GM23338 (cell line): ENCODE data around the gene SLC6A3. TPM values are rescaled to one million over a fixed set of nuclear protein-coding genes. Genes with fewer than 3 reads are reported as not detected.

Experiments used
- ATAC-seq: fragments of 200-7000 bp; cut with Tn5 transposase; 3 replicates; pipeline ENCODE4 v1.9.1; 2020
- DNase-seq: peaks from one replicate; pipeline ENCODE4 v3.0.0-alpha.2; 2015; ENCODE audit warnings: low spot score
- H2AFZ ChIP-seq: fragments of 200-600 bp; sonication (generic); 2 replicates; pipeline ENCODE4 v1.8.0; 2016; ENCODE audit warnings: antibody characterized with exemption, mild to moderate bottlenecking, moderate library complexity
- H3F3A ChIP-seq: fragments of 200-600 bp; sonication (generic); replicated peaks from 2 replicates; pipeline ENCODE4 v1.8.0; 2017; ENCODE audit warnings: antibody characterized with exemption, mixed run types, low read depth
- H3K27ac ChIP-seq: fragments of 200-600 bp; sonication (generic); 2 replicates; pipeline ENCODE4 v1.6.1; 2016; ENCODE audit warnings: low read depth
- H3K27me3 ChIP-seq: fragments of 200-600 bp; sonication (generic); 2 replicates; pipeline ENCODE4 v1.8.0; 2016; ENCODE audit warnings: mild to moderate bottlenecking, mixed run types, moderate library complexity; ENCODE audit not compliant: insufficient read depth
- H3K36me3 ChIP-seq: fragments of 200-600 bp; sonication (generic); 2 replicates; pipeline ENCODE4 v1.8.0; 2016; ENCODE audit warnings: mild to moderate bottlenecking; ENCODE audit not compliant: insufficient read depth
- H3K4me1 ChIP-seq: fragments of 200-600 bp; sonication (generic); 2 replicates; pipeline ENCODE4 v1.8.0; 2016; ENCODE audit warnings: mild to moderate bottlenecking, moderate library complexity; ENCODE audit not compliant: insufficient read depth
- H3K4me2 ChIP-seq: fragments of 200-600 bp; sonication (generic); 2 replicates; pipeline ENCODE4 v1.7.1; 2017; ENCODE audit warnings: mixed run types
- H3K4me3 ChIP-seq: fragments of 200-600 bp; sonication (generic); 2 replicates; pipeline ENCODE4 v1.6.1; 2016; ENCODE audit warnings: mixed run types
- H3K79me2 ChIP-seq: fragments of 200-600 bp; sonication (generic); replicated peaks from 2 replicates; pipeline ENCODE4 v1.8.0; 2017; ENCODE audit warnings: mild to moderate bottlenecking; ENCODE audit not compliant: insufficient read depth
- H3K9me2 ChIP-seq: fragments of 200-600 bp; sonication (generic); 2 replicates; pipeline ENCODE4 v1.8.0; 2017; ENCODE audit not compliant: insufficient read depth
- H4K20me1 ChIP-seq: fragments of 200-600 bp; sonication (generic); replicated peaks from 2 replicates; pipeline ENCODE4 v1.8.0; 2017; ENCODE audit warnings: mild to moderate bottlenecking; ENCODE audit not compliant: insufficient read depth
- H3K27ac Mint-ChIP-seq: 2 replicates; pipeline ENCODE4 v1.8.0; 2020; ENCODE audit warnings: inconsistent platforms, mild to moderate bottlenecking, moderate library complexity, mixed read lengths
- H3K27me3 Mint-ChIP-seq: 3 replicates; pipeline ENCODE4 v1.8.0; 2022; ENCODE audit warnings: low read depth, mild to moderate bottlenecking, moderate library complexity, mixed read lengths, inconsistent platforms; ENCODE audit not compliant: insufficient read depth, poor library complexity
- H3K36me3 Mint-ChIP-seq: 3 replicates; pipeline ENCODE4 v1.8.0; 2021; ENCODE audit warnings: low read depth, mild to moderate bottlenecking, inconsistent platforms, moderate library complexity, mixed read lengths
- H3K4me1 Mint-ChIP-seq: 3 replicates; pipeline ENCODE4 v1.8.0; 2020; ENCODE audit warnings: mild to moderate bottlenecking, inconsistent platforms, mixed read lengths
- H3K4me3 Mint-ChIP-seq: 3 replicates; pipeline ENCODE4 v1.8.0; 2021; ENCODE audit warnings: moderate library complexity, mild to moderate bottlenecking, inconsistent platforms, mixed read lengths
- H3K9me3 Mint-ChIP-seq: 3 replicates; pipeline ENCODE4 v1.8.0; 2020; ENCODE audit warnings: moderate library complexity, mild to moderate bottlenecking, inconsistent platforms, mixed read lengths
- CREB1 ChIP-seq: fragments of 250-450 bp; sonication (Bioruptor Pico); IDR thresholded peaks from 2 replicates; pipeline ENCODE4 v1.5.0; 2020; ENCODE audit warnings: low read depth, mild to moderate bottlenecking, moderate library complexity
- EZH2 ChIP-seq: fragments of 200-600 bp; sonication (generic); IDR thresholded peaks from one replicate; pipeline ENCODE4 v1.8.0; 2017; ENCODE audit warnings: antibody characterized with exemption, mild to moderate bottlenecking, low read depth; ENCODE audit not compliant: unreplicated experiment
- NANOG ChIP-seq: IDR thresholded peaks from 2 replicates; pipeline ENCODE4 v1.6.1; 2016; ENCODE audit warnings: antibody characterized with exemption, borderline replicate concordance
- POLR2AphosphoS5 ChIP-seq: IDR thresholded peaks from 2 replicates; pipeline ENCODE4 v1.6.1; 2016; ENCODE audit warnings: antibody characterized with exemption, low read depth
- REST ChIP-seq: IDR thresholded peaks from one replicate; pipeline ENCODE4 v1.6.1; 2018; ENCODE audit warnings: antibody characterized with exemption; ENCODE audit not compliant: unreplicated experiment
- STAT1 ChIP-seq: IDR thresholded peaks from one replicate; pipeline ENCODE4 v1.6.1; 2016; ENCODE audit warnings: antibody characterized with exemption; ENCODE audit not compliant: unreplicated experiment
- ZNF331 ChIP-seq: fragments of 250-450 bp; sonication (Bioruptor Pico); IDR thresholded peaks from 2 replicates; pipeline ENCODE4 v1.5.0; 2020; ENCODE audit warnings: low read depth, mild to moderate bottlenecking, moderate library complexity
- polyA plus RNA-seq: library from polyadenylated mRNA; unstranded; fragments of >200 nt; fragmentation: Nextera tagmentation; extraction: Ambion mirVana; gene quantifications from 2 replicates; pipeline ENCODE4 v1.2.1, GENCODE V29; 2016
- total RNA-seq: library from RNA; depleted of rRNA; stranded (reverse); fragments of >200 nt; shearing (Covaris generic); gene quantifications from 2 replicates; pipeline ENCODE4 v1.2.3, GENCODE V29; 2014
- TF ChIP-seq, protein P1 (sequence below), 2 experiments: fragments of 200-600 bp in 1 of 2; sonication (generic) in 1 of 2; conservative IDR thresholded peaks; 2 replicates each; pipeline versions ENCODE4 v1.5.1 to v1.6.1; 2016 to 2017; ENCODE audit warnings: antibody characterized with exemption in 2 of 2, low read depth in 2 of 2, mild to moderate bottlenecking in 2 of 2, moderate library complexity in 1 of 2

The SLC6A3 gene
- total and polyA plus RNA-seq, 2 experiments from 2014 or later = 0.76 to 1.0 TPM

GRCh38 chr5:1468629-1469527 lies 23.6 kb upstream of the SLC6A3 start:
- Histone ChIP-seq H3K36me3 (peaks cover 22% of the 10 kb centered on the region), H2AFZ (no peak overlapping the region), H3F3A (peaks cover 29% of the 10 kb centered on the region), H3K4me1 (no peaks in the 10 kb centered on the region), H3K79me2 (no peaks in the 10 kb centered on the region), H3K4me2 (no peak overlapping the region), H3K4me3 (no peak overlapping the region), H3K27me3 (no peaks in the 10 kb centered on the region), H4K20me1 (peaks cover 3% of the 10 kb centered on the region; the same call in 1 of the 2 replicates), H3K27ac (peak overlapping the region; percentile 50; the same call in 1 of the 2 replicates), H3K9me2 (no peaks in the 10 kb centered on the region)
- Mint-ChIP-seq H3K4me1 (no peaks in the 10 kb centered on the region; the same call in 2 of the 3 replicates), H3K27me3 (peaks cover 33% of the 10 kb centered on the region), H3K27ac (no peak overlapping the region; the same call in 1 of the 2 replicates), H3K4me3 (no peak overlapping the region), H3K36me3 (peaks cover 87% of the 10 kb centered on the region), H3K9me3 (peaks cover 20% of the 10 kb centered on the region)
- no peak for DNase-seq
- ATAC-seq = peak; percentile 41
- TF ChIP-seq, protein P1, sequence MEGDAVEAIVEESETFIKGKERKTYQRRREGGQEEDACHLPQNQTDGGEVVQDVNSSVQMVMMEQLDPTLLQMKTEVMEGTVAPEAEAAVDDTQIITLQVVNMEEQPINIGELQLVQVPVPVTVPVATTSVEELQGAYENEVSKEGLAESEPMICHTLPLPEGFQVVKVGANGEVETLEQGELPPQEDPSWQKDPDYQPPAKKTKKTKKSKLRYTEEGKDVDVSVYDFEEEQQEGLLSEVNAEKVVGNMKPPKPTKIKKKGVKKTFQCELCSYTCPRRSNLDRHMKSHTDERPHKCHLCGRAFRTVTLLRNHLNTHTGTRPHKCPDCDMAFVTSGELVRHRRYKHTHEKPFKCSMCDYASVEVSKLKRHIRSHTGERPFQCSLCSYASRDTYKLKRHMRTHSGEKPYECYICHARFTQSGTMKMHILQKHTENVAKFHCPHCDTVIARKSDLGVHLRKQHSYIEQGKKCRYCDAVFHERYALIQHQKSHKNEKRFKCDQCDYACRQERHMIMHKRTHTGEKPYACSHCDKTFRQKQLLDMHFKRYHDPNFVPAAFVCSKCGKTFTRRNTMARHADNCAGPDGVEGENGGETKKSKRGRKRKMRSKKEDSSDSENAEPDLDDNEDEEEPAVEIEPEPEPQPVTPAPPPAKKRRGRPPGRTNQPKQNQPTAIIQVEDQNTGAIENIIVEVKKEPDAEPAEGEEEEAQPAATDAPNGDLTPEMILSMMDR (conservative IDR thresholded peaks at IDR 0.05; ENCODE audit: low read depth in 2 of 2) = peak in 1 of 2 experiments; percentile 32; a peak in 2 of 4 replicates
- TF ChIP-seq NANOG = no peak
- no peak for TF ChIP-seq EZH2
- TF ChIP-seq POLR2AphosphoS5 = no peak; the same call in none of the 2 replicates
- TF ChIP-seq CREB1 (CRISPR knock-in tag) = no peak
- TF ChIP-seq STAT1 = no peak
- no peak for TF ChIP-seq ZNF331 (CRISPR knock-in tag)
- no peak for TF ChIP-seq REST

GRCh38 chr5:1468247-1468612 lies 23.0 kb upstream of the SLC6A3 start:
- Histone ChIP-seq H3K4me1 (no peaks in the 10 kb centered on the region), H3F3A (peaks cover 32% of the 10 kb centered on the region), H3K79me2 (no peaks in the 10 kb centered on the region), H3K9me2 (no peaks in the 10 kb centered on the region), H3K27ac (peak overlapping the region; percentile 50; the same call in 1 of the 2 replicates), H2AFZ (no peak overlapping the region), H3K27me3 (no peaks in the 10 kb centered on the region), H3K4me3 (no peak overlapping the region), H4K20me1 (peaks cover 3% of the 10 kb centered on the region; the same call in 1 of the 2 replicates), H3K36me3 (peaks cover 22% of the 10 kb centered on the region), H3K4me2 (no peak overlapping the region)
- Mint-ChIP-seq H3K27ac (peak overlapping the region; percentile 89), H3K36me3 (peaks cover 87% of the 10 kb centered on the region), H3K27me3 (peaks cover 31% of the 10 kb centered on the region), H3K4me3 (no peak overlapping the region), H3K4me1 (no peaks in the 10 kb centered on the region; the same call in 2 of the 3 replicates), H3K9me3 (peaks cover 20% of the 10 kb centered on the region)
- DNase-seq (peak; percentile 79), ATAC-seq (peak; percentile 81)
- TF ChIP-seq, protein P1 (conservative IDR thresholded peaks at IDR 0.05; ENCODE audit: low read depth in 2 of 2) = peak; percentile 84 to 86
- TF ChIP-seq EZH2 = no peak
